SK-N-SH (cell line): ENCODE results near the gene MAP2K7. TPM values are rescaled to one million over a fixed set of nuclear protein-coding genes. Genes with fewer than 3 reads are reported as not detected.

Experiments
- CTCF ChIA-PET: fragments of 300-600, 350-600 bp; formaldehyde crosslinking; extraction: SDS; loops from one replicate; lab custom pipeline; 2021; lab: Yijun Ruan, JAX
- POLR2A ChIA-PET: fragments of 350-600 bp; sonication (Branson Sonifier 250); formaldehyde crosslinking; extraction: SDS; loops from one replicate; lab custom pipeline; 2020; ENCODE audit warnings: antibody characterized with exemption, inconsistent platforms; lab: Yijun Ruan, JAX
- DNase-seq: peaks from one replicate; pipeline ENCODE4 v3.0.0; 2012
- H2AFZ ChIP-seq: fragments of 200-600 bp; sonication (generic); 2 replicates; pipeline ENCODE4 v1.8.1; 2016; ENCODE audit warnings: antibody characterized with exemption, mild to moderate bottlenecking, low read depth
- H3F3A ChIP-seq: fragments of 200-600 bp; sonication (generic); replicated peaks from 2 replicates; pipeline ENCODE3; 2016; ENCODE audit warnings: antibody characterized with exemption, mild to moderate bottlenecking; ENCODE audit not compliant: insufficient read depth
- H3K27ac ChIP-seq, 2 experiments: fragments of 200-500 bp in 1 of 2; fragments of 200-600 bp in 1 of 2; sonication (Bioruptor generic) in 1 of 2; sonication (generic), shearing (Covaris generic) in 1 of 2; 2 replicates each; pipeline versions ENCODE4 v1.5.1 to v1.6.1; 2014 to 2016; ENCODE audit warnings: low read depth in 2 of 2, inconsistent platforms in 1 of 2, low read length in 1 of 2, mild to moderate bottlenecking in 1 of 2, mixed read lengths in 1 of 2
- H3K27me3 ChIP-seq: fragments of 200-600 bp; sonication (generic), shearing (Covaris generic); 2 replicates; pipeline ENCODE4 v1.6.1; 2016; ENCODE audit warnings: mixed run types; ENCODE audit not compliant: insufficient read depth
- H3K36me3 ChIP-seq, 2 experiments: fragments of 200-500 bp in 1 of 2; fragments of 200-600 bp in 1 of 2; sonication (Bioruptor generic) in 1 of 2; sonication (generic) in 1 of 2; replicated peaks in 1 of 2; 2 replicates each; pipeline versions ENCODE3 to v1.5.1; 2014 to 2016; ENCODE audit warnings: low read length in 1 of 2, mild to moderate bottlenecking in 1 of 2; ENCODE audit not compliant: insufficient read depth in 2 of 2, control insufficient read depth in 1 of 2
- H3K4me1 ChIP-seq, 2 experiments: fragments of 200-500 bp in 1 of 2; fragments of 200-600 bp in 1 of 2; sonication (Bioruptor generic) in 1 of 2; sonication (generic), shearing (Covaris generic) in 1 of 2; 2 replicates each; pipeline versions ENCODE4 v1.5.1 to v1.6.1; 2014 to 2016; ENCODE audit warnings: low read depth in 1 of 2, low read length in 1 of 2, mixed run types in 1 of 2; ENCODE audit not compliant: insufficient read depth in 2 of 2, control insufficient read depth in 1 of 2
- H3K4me2 ChIP-seq: fragments of 200-600 bp; sonication (generic), shearing (Covaris generic); 2 replicates; pipeline ENCODE4 v1.6.1; 2017; ENCODE audit warnings: mixed run types
- H3K4me3 ChIP-seq, 2 experiments: fragments of 200-500 bp in 1 of 2; fragments of 200-600 bp in 1 of 2; sonication (Bioruptor generic) in 1 of 2; sonication (generic), shearing (Covaris generic) in 1 of 2; 2 replicates each; pipeline versions ENCODE4 v1.5.1 to v1.8.1; 2014 to 2016; ENCODE audit warnings: low read depth in 2 of 2, inconsistent platforms in 1 of 2, low read length in 1 of 2, mild to moderate bottlenecking in 1 of 2, mixed read lengths in 1 of 2, moderate library complexity in 1 of 2
- H3K79me2 ChIP-seq: fragments of 200-600 bp; sonication (generic); 2 replicates; pipeline ENCODE4 v1.8.1; 2017; ENCODE audit warnings: mild to moderate bottlenecking; ENCODE audit not compliant: insufficient read depth
- H3K9ac ChIP-seq: fragments of 200-600 bp; sonication (generic); 2 replicates; pipeline ENCODE4 v1.6.1; 2017; ENCODE audit warnings: mixed run types
- H3K9me2 ChIP-seq: fragments of 200-600 bp; sonication (generic); 2 replicates; pipeline ENCODE4 v1.6.1; 2017; ENCODE audit warnings: mixed run types
- H3K9me3 ChIP-seq: fragments of 200-600 bp; sonication (generic); 2 replicates; pipeline ENCODE4 v1.6.1; 2017; ENCODE audit warnings: mixed run types, mild to moderate bottlenecking, moderate library complexity
- H4K20me1 ChIP-seq: fragments of 200-600 bp; sonication (generic); 2 replicates; pipeline ENCODE4 v1.6.1; 2017; ENCODE audit warnings: mild to moderate bottlenecking, mixed run types; ENCODE audit not compliant: insufficient read depth
- ELF1 ChIP-seq: IDR thresholded peaks from 2 replicates; pipeline ENCODE4 v1.4.0; 2012
- FOSL2 ChIP-seq: IDR thresholded peaks from 2 replicates; pipeline ENCODE4 v1.4.0; 2012; ENCODE audit warnings: low read depth, mild to moderate bottlenecking, moderate library complexity, borderline replicate concordance
- FOXJ3 ChIP-seq: sonication (generic); formaldehyde crosslinking; IDR thresholded peaks from 2 replicates; pipeline ENCODE4 v1.5.1; 2020; ENCODE audit warnings: mild to moderate bottlenecking, missing genetic modification reagents
- FOXM1 ChIP-seq: IDR thresholded peaks from 2 replicates; pipeline ENCODE4 v1.4.0; 2012; ENCODE audit warnings: low read depth, mild to moderate bottlenecking
- IRF3 ChIP-seq: fragments of 150-350 bp; IDR thresholded peaks from 2 replicates; pipeline ENCODE4 v1.6.1; 2016; ENCODE audit warnings: mild to moderate bottlenecking, low read depth, low read length
- JUND ChIP-seq: IDR thresholded peaks from 2 replicates; pipeline ENCODE4 v1.4.0; 2012
- MAX ChIP-seq: IDR thresholded peaks from 2 replicates; pipeline ENCODE4 v1.4.0; 2012; ENCODE audit warnings: low read depth
- MEF2A ChIP-seq: IDR thresholded peaks from 2 replicates; pipeline ENCODE4 v1.4.0; 2012; ENCODE audit warnings: low read depth, borderline replicate concordance
- MXI1 ChIP-seq: IDR thresholded peaks from 2 replicates; pipeline ENCODE4 v1.6.1; 2012; ENCODE audit warnings: mild to moderate bottlenecking, low read depth, low read length, improper control_type of control experiment
- NRF1 ChIP-seq: IDR thresholded peaks from 2 replicates; pipeline ENCODE4 v1.6.1; 2012; ENCODE audit warnings: low read depth, mild to moderate bottlenecking, low read length
- POLR2AphosphoS5 ChIP-seq: IDR thresholded peaks from 2 replicates; pipeline ENCODE4 v1.6.1; 2012; ENCODE audit warnings: low read depth, low read length
- RAD21 ChIP-seq: IDR thresholded peaks from 2 replicates; pipeline ENCODE4 v1.6.1; 2012; ENCODE audit warnings: mild to moderate bottlenecking, low read length
- RCOR1 ChIP-seq: fragments of 150-350 bp; IDR thresholded peaks from 2 replicates; pipeline ENCODE4 v1.6.1; 2017; ENCODE audit warnings: antibody characterized with exemption, low read length
- REST ChIP-seq: IDR thresholded peaks from 2 replicates; pipeline ENCODE4 v1.6.1; 2012; ENCODE audit warnings: mild to moderate bottlenecking, low read depth, low read length, moderate library complexity
- RFX5 ChIP-seq: IDR thresholded peaks from 2 replicates; pipeline ENCODE4 v1.6.1; 2012; ENCODE audit warnings: mild to moderate bottlenecking, improper control_type of control experiment, low read length
- TCF12 ChIP-seq: IDR thresholded peaks from 2 replicates; pipeline ENCODE4 v1.4.0; 2012
- TEAD4 ChIP-seq: IDR thresholded peaks from 2 replicates; pipeline ENCODE4 v1.4.0; 2012; ENCODE audit warnings: mild to moderate bottlenecking, borderline replicate concordance; ENCODE audit not compliant: insufficient read depth
- USF2 ChIP-seq: fragments of 150-350 bp; IDR thresholded peaks from 2 replicates; pipeline ENCODE4 v1.6.1; 2017; ENCODE audit warnings: antibody characterized with exemption, low read length, low read depth, borderline replicate concordance
- YY1 ChIP-seq: IDR thresholded peaks from 2 replicates; pipeline ENCODE4 v1.4.0; 2012; ENCODE audit warnings: low read depth, mild to moderate bottlenecking
- ZBTB33 ChIP-seq: IDR thresholded peaks from 2 replicates; pipeline ENCODE4 v1.4.0; 2012; ENCODE audit warnings: low read depth, borderline replicate concordance
- WGBS: methylation state at CpG from one replicate; pipeline ENCODE4 v1.1.6; 2017; ENCODE audit warnings: low lambda C conversion rate; 5-methylcytosine and 5-hydroxymethylcytosine counted together
- polyA plus RNA-seq, 3 experiments: library from polyadenylated mRNA; depleted of rRNA; stranded (reverse); fragments of >200 nt; gene quantifications; 2 replicates each; pipeline ENCODE4 v1.2.3, GENCODE V29; 2012

The MAP2K7 gene
- polyA plus RNA-seq, 1 of the 3 experiments (the other 2 are of a cell fraction) = 13.0 TPM

- no peaks in the 10 kb centered on the region for H3K36me3 ChIP-seq
- H3K4me3 ChIP-seq = no peak overlapping the region
- TF ChIP-seq NRF1 (no peak), ELF1 (no peak), POLR2AphosphoS5 (no peak), JUND (no peak), TEAD4 (no peak), MAX (no peak), ZBTB33 (no peak), MEF2A (no peak), RFX5 (no peak), REST (no peak), USF2 (no peak), MXI1 (no peak), RCOR1 (no peak), FOXJ3 (no peak), YY1 (no peak), FOSL2 (no peak), IRF3 (no peak), TCF12 (no peak), FOXM1 (no peak), RAD21 (no peak)
- no peak overlapping the region for H3K27ac ChIP-seq
- H3K4me1 ChIP-seq = peaks cover 0 to 25% of the 10 kb centered on the region in 2 experiments; a peak in 2 of 4 replicates
- no peak overlapping the region for H2AFZ ChIP-seq
- H4K20me1 ChIP-seq = no peaks in the 10 kb centered on the region
- peaks cover 14% of the 10 kb centered on the region for H3F3A ChIP-seq
- ChIA-PET CTCF (interaction anchor here (1.2 to 1.9 kb wide), 2 partner anchors 55 to 187 kb away, joined by 3 to 5 read pairs; partner anchors contain the start of gene TRAPPC5), POLR2A (interaction anchor here (1.9 kb wide), 1 partner anchor 52 kb away, joined by 8 read pairs; the partner anchor contains the start of gene SNAPC2)
- no peak overlapping the region for H3K4me2 ChIP-seq
- H3K9me3 ChIP-seq = no peaks in the 10 kb centered on the region
- no peaks in the 10 kb centered on the region for H3K79me2 ChIP-seq
- WGBS = 91% methylated on average over 13 of the region's 21 CpGs
- H3K27me3 ChIP-seq = no peaks in the 10 kb centered on the region
- no peaks in the 10 kb centered on the region for H3K9me2 ChIP-seq
- H3K9ac ChIP-seq = no peak overlapping the region
- no peak for DNase-seq
Observed at GRCh38 chr19:7868326-7868670, 35.4 kb upstream of the MAP2K7 start.
